H1 (cell line): ENCODE measurements around the gene CAPZB. TPM values are rescaled to one million over a fixed set of nuclear protein-coding genes. Genes with fewer than 3 reads are reported as not detected.

Source experiments
- CBX8 ChIP-seq: fragments of 300-800, 300-1000 bp; sonication (generic); IDR thresholded peaks from 2 replicates; pipeline ENCODE4 v1.7.1; 2016; ENCODE audit warnings: low read depth, low read length, borderline replicate concordance
- CTBP2 ChIP-seq: IDR thresholded peaks from 2 replicates; pipeline ENCODE4 v1.7.0; 2011; ENCODE audit warnings: borderline replicate concordance, mild to moderate bottlenecking, moderate library complexity, mixed read lengths, low read length; ENCODE audit not compliant: insufficient read depth, insufficient read length
- HDAC2 ChIP-seq, 2 experiments: fragments of 300-600 bp in 1 of 2; sonication (generic) in 1 of 2; IDR thresholded peaks; 2 replicates each; pipeline ENCODE4 v1.6.1; 2011 to 2012; ENCODE audit warnings: low read depth in 2 of 2, low read length in 2 of 2, mild to moderate bottlenecking in 2 of 2, moderate library complexity in 2 of 2, borderline replicate concordance in 1 of 2, inconsistent platforms in 1 of 2
- HDAC6 ChIP-seq: IDR thresholded peaks from one replicate; pipeline ENCODE4 v1.7.1; 2012; ENCODE audit warnings: low read depth, mild to moderate bottlenecking, inconsistent platforms, low read length, moderate library complexity
- polyA plus RNA-seq, 7 experiments: library from polyadenylated mRNA; depleted of rRNA in 3 of 7; stranded (reverse) in 5 of 7; unstranded in 2 of 7; fragments of >200 nt in 5 of 7; fragments of 200-250 nt in 2 of 7; gene quantifications; 1 replicate in 5 of 7; 2 replicates in 1 of 7; 4 replicates in 1 of 7; pipeline versions ENCODE4 v1.2.1 to v1.2.3, GENCODE V29; 2011 to 2013; ENCODE audit warnings: missing spikeins in 2 of 7, mixed read lengths in 2 of 7
- total RNA-seq: library from RNA; stranded (reverse); fragmentation: NEBNext Ultra II Directional; extraction: Animal tissue kit (Norgen Biotek cat#: 25700); gene quantifications from 2 replicates; pipeline ENCODE4 v1.2.1, GENCODE V29; 2021

Gene CAPZB
- total and polyA plus RNA-seq, 2 of the 8 experiments (the other 6 are each of a cell fraction or from before 2014, with no cell fraction given) = 162 to 371 TPM

GRCh38 chr1:19462781-19463503, 22.4 kb downstream of the CAPZB start (continued):
- TF ChIP-seq HDAC2 (IDR thresholded peaks at IDR 0.05; ENCODE audit: borderline replicate concordance in 1 of 2, low read depth in 2 of 2, low read length in 2 of 2) (no peak), HDAC6 (no peak), CBX8 (no peak), CTBP2 (no peak)
